ENCODE results near the gene PROM2.

DNA sequence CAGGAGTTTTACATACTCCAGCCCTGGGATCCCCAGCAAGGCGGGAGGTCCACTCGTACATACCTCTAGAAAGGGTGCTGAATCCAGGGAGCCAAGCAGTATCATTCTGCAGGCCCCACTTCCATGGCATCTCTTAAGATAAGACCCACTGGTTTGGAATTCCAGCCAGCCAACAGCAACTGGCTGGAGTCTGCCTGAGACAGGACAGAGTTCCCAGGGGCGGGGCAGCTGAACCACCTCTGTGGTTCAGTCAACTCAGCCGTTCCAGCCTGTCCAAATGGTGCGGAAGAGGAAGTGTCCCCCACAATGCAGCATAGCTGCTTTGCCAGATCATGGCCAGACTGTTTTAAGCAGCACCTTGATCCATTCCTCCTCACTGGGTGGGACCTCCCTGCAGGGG, 33.7 kb upstream of the PROM2 start:
- TF ChIP-seq YY1 (IDR thresholded peaks at IDR 0.05; ENCODE audit: low read depth) (no peak), NFIC (IDR thresholded peaks at IDR 0.05) (no peak), MAX (IDR thresholded peaks at IDR 0.05) (no peak), REST (IDR thresholded peaks at IDR 0.05; ENCODE audit: low read depth) (no peak), EP300 (IDR thresholded peaks at IDR 0.05; ENCODE audit: borderline replicate concordance) (no peak), USF1 (IDR thresholded peaks at IDR 0.05) (no peak), TAF1 (IDR thresholded peaks at IDR 0.05; ENCODE audit: low read depth) (no peak), CREB1 (IDR thresholded peaks at IDR 0.05; ENCODE audit: low read depth) (no peak)
